Suprapubic skin (tissue), 4 donors: ENCODE data around the gene CHRDL2. TPM values are rescaled to one million over a fixed set of nuclear protein-coding genes. Genes with fewer than 3 reads are reported as not detected.

Source experiments
- DNase-seq, 2 donors: peaks; one replicate each; pipeline ENCODE4 v3.0.0-alpha.2; 2019; ENCODE audit warnings: low spot score in 2 of 2
- H3K27ac ChIP-seq: fragments of 200-600 bp; sonication (generic); one replicate; pipeline ENCODE4 v1.5.1; 2019
- H3K27me3 ChIP-seq: fragments of 200-600 bp; sonication (generic); one replicate; pipeline ENCODE4 v1.5.1; 2019
- H3K36me3 ChIP-seq: fragments of 200-600 bp; sonication (generic); one replicate; pipeline ENCODE4 v1.5.1; 2019
- H3K4me1 ChIP-seq: fragments of 200-600 bp; sonication (generic); one replicate; pipeline ENCODE4 v1.5.1; 2019
- H3K4me3 ChIP-seq: fragments of 200-600 bp; sonication (generic); one replicate; pipeline ENCODE4 v1.5.1; 2019; ENCODE audit warnings: mild to moderate bottlenecking
- H3K9me3 ChIP-seq: fragments of 200-600 bp; sonication (generic); one replicate; pipeline ENCODE4 v1.5.1; 2019
- EP300 ChIP-seq: sonication (generic); formaldehyde crosslinking; IDR thresholded peaks from one replicate; pipeline ENCODE4 v1.6.1; 2017; ENCODE audit warnings: antibody characterized with exemption
- POLR2A ChIP-seq, 2 donors: fragments of 450-650 bp; IDR thresholded peaks; one replicate each; pipeline ENCODE4 v1.6.1; 2017; ENCODE audit warnings: antibody characterized with exemption in 2 of 2, mild to moderate bottlenecking in 2 of 2, moderate library complexity in 2 of 2
- POLR2AphosphoS5 ChIP-seq, 3 donors: sonication (generic); formaldehyde crosslinking; IDR thresholded peaks; one replicate each; pipeline ENCODE4 v1.6.1; 2017; ENCODE audit warnings: antibody characterized with exemption in 3 of 3
- WGBS: methylation state at CpG from one replicate; pipeline ENCODE4 v1.1.5; 2018; 5-methylcytosine and 5-hydroxymethylcytosine counted together
- total RNA-seq, 4 donors: library from RNA; depleted of rRNA; stranded (reverse); fragments of >200 nt; gene quantifications; one replicate each; pipeline ENCODE4 v1.1.0, GENCODE V29; 2016
- TF ChIP-seq, protein P1 (sequence below), 2 donors: fragments of 200-600 bp in 1 of 2; fragments of 450-650 bp in 1 of 2; sonication (generic) in 1 of 2; IDR thresholded peaks; one replicate each; pipeline ENCODE4 v1.5.1; 2016 to 2019; ENCODE audit warnings: antibody characterized with exemption in 2 of 2, mild to moderate bottlenecking in 1 of 2, moderate library complexity in 1 of 2

The CHRDL2 gene
- total RNA-seq, 4 donors from 2014 or later: not detected

DNA sequence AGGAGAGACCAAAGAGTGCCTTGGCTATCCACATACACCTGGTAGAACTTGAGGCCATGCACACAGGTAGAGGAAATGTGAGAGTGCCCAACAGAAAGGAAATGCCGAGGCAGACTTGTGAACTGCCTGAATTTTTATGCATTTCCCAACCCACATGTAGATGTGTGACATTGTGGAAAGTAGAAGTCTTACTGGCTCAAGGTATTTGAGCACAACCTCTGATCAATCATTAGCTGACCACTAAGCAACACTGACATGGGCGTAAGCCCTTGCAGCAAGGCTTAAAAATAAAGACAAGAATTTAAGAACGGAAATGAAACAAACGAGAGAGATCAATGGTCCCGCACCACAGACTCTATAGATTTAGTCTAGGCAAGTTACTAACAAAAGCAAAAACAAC, 76.2 kb downstream of the CHRDL2 start:
- Histone ChIP-seq H3K27me3 (no peaks in the 10 kb centered on the region), H3K36me3 (peaks cover 2% of the 10 kb centered on the region), H3K4me1 (no peaks in the 10 kb centered on the region), H3K9me3 (no peaks in the 10 kb centered on the region), H3K27ac (no peak overlapping the region), H3K4me3 (no peak overlapping the region)
- TF ChIP-seq POLR2AphosphoS5 (IDR thresholded peaks at IDR 0.05) (no peak), EP300 (no peak), POLR2A (IDR thresholded peaks at IDR 0.05) (no peak)
- TF ChIP-seq, protein P1, sequence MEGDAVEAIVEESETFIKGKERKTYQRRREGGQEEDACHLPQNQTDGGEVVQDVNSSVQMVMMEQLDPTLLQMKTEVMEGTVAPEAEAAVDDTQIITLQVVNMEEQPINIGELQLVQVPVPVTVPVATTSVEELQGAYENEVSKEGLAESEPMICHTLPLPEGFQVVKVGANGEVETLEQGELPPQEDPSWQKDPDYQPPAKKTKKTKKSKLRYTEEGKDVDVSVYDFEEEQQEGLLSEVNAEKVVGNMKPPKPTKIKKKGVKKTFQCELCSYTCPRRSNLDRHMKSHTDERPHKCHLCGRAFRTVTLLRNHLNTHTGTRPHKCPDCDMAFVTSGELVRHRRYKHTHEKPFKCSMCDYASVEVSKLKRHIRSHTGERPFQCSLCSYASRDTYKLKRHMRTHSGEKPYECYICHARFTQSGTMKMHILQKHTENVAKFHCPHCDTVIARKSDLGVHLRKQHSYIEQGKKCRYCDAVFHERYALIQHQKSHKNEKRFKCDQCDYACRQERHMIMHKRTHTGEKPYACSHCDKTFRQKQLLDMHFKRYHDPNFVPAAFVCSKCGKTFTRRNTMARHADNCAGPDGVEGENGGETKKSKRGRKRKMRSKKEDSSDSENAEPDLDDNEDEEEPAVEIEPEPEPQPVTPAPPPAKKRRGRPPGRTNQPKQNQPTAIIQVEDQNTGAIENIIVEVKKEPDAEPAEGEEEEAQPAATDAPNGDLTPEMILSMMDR (IDR thresholded peaks at IDR 0.05): no peak
- 94% methylated on average over 5 of the region's 5 CpGs for WGBS
- DNase-seq: no peak

DNA sequence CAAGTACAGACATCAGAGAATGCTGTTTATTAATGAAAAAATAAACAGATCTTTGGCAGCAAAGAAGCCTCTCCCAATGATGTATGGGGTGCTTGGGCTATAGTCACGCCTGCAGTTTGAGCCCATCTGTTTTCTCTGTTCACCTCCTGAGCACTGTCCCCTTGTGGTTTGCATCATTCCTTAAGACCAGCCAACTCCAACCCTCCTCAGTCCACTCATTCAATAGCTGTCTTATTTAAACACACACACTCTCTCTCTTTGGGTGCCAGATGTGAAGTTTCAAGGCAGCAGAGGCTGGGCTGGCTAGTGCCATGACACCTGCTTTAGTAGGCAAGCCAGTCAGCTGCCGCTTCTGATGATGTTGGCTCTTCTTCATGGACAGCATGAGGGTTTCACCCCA, 80.7 kb downstream of the CHRDL2 start:
- H3K9me3 ChIP-seq: no peaks in the 10 kb centered on the region
- H3K4me1 ChIP-seq: no peaks in the 10 kb centered on the region
- H3K36me3 ChIP-seq: peaks cover 2% of the 10 kb centered on the region
- no peak overlapping the region for H3K4me3 ChIP-seq
- TF ChIP-seq EP300 (no peak), POLR2A (IDR thresholded peaks at IDR 0.05) (no peak), POLR2AphosphoS5 (IDR thresholded peaks at IDR 0.05) (no peak)
- TF ChIP-seq, protein P1 (IDR thresholded peaks at IDR 0.05): no peak
- no peaks in the 10 kb centered on the region for H3K27me3 ChIP-seq
- WGBS: 88% methylated on average over 2 of the region's 2 CpGs
- H3K27ac ChIP-seq: no peak overlapping the region
- no peak for DNase-seq

DNA sequence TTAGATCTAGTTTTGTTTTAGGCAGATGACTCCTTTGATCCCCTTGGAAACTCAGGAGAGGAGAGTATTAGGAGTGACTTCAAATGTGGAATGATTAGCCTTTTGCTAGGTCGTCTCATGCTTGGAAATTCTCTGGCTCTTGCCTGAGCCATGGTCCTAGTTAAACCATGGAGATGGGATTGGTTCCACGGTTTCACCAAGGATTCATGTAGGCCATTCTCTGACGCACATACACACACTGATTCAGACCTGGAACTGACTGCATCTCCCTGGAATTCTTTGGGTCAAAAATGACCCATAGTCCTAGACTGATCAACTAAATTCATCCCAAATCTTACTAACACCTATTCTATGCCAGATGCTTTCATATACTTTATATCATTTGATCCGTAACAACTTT, 82.3 kb downstream of the CHRDL2 start:
- no peak overlapping the region for H3K27ac ChIP-seq
- H3K9me3 ChIP-seq: no peaks in the 10 kb centered on the region
- WGBS: 90% methylated on average over 4 of the region's 4 CpGs
- no peaks in the 10 kb centered on the region for H3K4me1 ChIP-seq
- H3K4me3 ChIP-seq: no peak overlapping the region
- TF ChIP-seq POLR2A (IDR thresholded peaks at IDR 0.05) (no peak), POLR2AphosphoS5 (IDR thresholded peaks at IDR 0.05) (no peak), EP300 (no peak)
- TF ChIP-seq, protein P1 (IDR thresholded peaks at IDR 0.05): no peak
- H3K36me3 ChIP-seq: peaks cover 2% of the 10 kb centered on the region
- DNase-seq: no peak
- H3K27me3 ChIP-seq: no peaks in the 10 kb centered on the region

DNA sequence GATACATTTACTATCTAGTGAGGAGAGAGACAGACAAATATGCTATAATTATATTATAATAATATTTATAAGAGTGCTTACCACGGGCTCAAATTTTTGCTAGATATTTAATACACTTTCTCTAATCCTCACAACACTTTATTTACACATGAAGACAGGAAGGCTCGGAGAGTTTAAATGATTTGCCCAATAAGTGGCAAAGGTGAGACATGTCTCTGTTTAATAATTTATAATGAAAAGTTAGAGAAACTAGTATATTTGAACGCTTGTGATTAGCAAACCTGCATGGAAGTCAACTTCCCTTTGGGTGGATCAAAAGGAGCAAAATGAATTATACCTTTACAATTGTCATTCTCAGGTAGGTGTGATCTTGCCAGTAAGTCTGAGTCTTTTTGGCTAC, 83.4 kb downstream of the CHRDL2 start:
- Histone ChIP-seq H3K9me3 (no peaks in the 10 kb centered on the region), H3K36me3 (peaks cover 2% of the 10 kb centered on the region), H3K4me3 (no peak overlapping the region), H3K27me3 (no peaks in the 10 kb centered on the region), H3K27ac (no peak overlapping the region), H3K4me1 (no peaks in the 10 kb centered on the region)
- no peak for DNase-seq
- TF ChIP-seq EP300 (no peak), POLR2A (IDR thresholded peaks at IDR 0.05) (no peak), POLR2AphosphoS5 (IDR thresholded peaks at IDR 0.05) (no peak)
- TF ChIP-seq, protein P1 (IDR thresholded peaks at IDR 0.05): no peak
- WGBS: 97% methylated on average over 3 of the region's 3 CpGs

DNA sequence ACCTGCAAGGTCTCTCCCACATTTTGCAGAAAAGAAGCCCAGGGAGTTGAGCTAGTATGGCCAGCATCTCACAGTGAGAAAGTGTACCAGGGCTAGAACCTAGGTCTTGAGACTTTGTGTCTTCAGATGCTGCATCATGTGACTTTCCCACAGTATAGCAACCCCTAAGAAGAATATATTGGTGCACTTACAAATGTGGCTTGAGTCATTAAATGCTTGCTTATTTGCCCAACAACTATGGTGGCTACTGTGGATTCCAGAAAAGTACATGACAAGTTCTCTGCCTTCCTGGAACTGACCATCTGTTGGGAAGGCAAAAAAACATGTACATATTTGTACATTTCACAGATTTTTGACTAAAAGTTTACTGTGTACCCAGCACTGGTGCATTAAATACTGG, 83.8 kb downstream of the CHRDL2 start:
- TF ChIP-seq POLR2AphosphoS5 (IDR thresholded peaks at IDR 0.05) (no peak), POLR2A (IDR thresholded peaks at IDR 0.05) (no peak), EP300 (no peak)
- TF ChIP-seq, protein P1 (IDR thresholded peaks at IDR 0.05): no peak
- Histone ChIP-seq H3K27ac (no peak overlapping the region), H3K27me3 (no peaks in the 10 kb centered on the region), H3K9me3 (no peaks in the 10 kb centered on the region), H3K36me3 (no peaks in the 10 kb centered on the region), H3K4me1 (no peaks in the 10 kb centered on the region), H3K4me3 (no peak overlapping the region)
- DNase-seq: no peak
